OCI-LY7 (cell line): ENCODE results near the gene SEMA3F.

Experiments
- EZH2phosphoT487 ChIP-seq: fragments of 200-600 bp; sonication (generic); IDR thresholded peaks from 2 replicates; pipeline ENCODE4 v1.6.1; 2018; ENCODE audit warnings: low read depth, borderline replicate concordance, mild to moderate bottlenecking, mixed run types, antibody characterized with exemption, low read length, moderate library complexity, mixed read lengths
- TF ChIP-seq, protein P1 (sequence below): fragments of 200-600 bp; sonication (generic); conservative IDR thresholded peaks from 2 replicates; pipeline ENCODE4 v1.5.1; 2014; ENCODE audit warnings: mild to moderate bottlenecking, antibody characterized with exemption, low read length, moderate library complexity, mixed read lengths

DNA sequence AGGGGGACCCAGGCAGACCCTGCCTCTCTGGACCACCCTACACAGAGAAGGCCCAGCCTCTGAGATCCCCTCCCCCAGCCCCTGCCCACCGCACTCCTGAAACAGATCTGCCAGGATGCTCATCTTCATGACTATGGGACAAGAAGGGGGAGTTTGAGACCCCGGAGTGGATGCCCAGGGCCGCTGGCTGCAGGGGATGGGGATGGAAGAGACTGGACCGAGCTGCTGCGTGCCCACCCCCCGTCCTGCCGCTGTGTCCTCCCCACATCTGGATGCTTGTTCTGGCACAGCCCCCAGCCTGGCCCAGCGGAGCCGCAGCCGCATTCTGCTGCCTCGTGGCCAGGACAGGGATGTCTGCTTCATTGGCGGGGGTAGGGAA lies 30.3 kb upstream of the SEMA3F start:
- TF ChIP-seq, protein P1, sequence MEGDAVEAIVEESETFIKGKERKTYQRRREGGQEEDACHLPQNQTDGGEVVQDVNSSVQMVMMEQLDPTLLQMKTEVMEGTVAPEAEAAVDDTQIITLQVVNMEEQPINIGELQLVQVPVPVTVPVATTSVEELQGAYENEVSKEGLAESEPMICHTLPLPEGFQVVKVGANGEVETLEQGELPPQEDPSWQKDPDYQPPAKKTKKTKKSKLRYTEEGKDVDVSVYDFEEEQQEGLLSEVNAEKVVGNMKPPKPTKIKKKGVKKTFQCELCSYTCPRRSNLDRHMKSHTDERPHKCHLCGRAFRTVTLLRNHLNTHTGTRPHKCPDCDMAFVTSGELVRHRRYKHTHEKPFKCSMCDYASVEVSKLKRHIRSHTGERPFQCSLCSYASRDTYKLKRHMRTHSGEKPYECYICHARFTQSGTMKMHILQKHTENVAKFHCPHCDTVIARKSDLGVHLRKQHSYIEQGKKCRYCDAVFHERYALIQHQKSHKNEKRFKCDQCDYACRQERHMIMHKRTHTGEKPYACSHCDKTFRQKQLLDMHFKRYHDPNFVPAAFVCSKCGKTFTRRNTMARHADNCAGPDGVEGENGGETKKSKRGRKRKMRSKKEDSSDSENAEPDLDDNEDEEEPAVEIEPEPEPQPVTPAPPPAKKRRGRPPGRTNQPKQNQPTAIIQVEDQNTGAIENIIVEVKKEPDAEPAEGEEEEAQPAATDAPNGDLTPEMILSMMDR, result no peak
- no peak for TF ChIP-seq EZH2phosphoT487
